IMR-90 (cell line): ENCODE data around the gene POU2F2. TPM values are rescaled to one million over a fixed set of nuclear protein-coding genes. Genes with fewer than 3 reads are reported as not detected.

Experiments
- ATAC-seq: fragments of 200-7000 bp; cut with Tn5 transposase; 2 replicates; pipeline ENCODE4 v1.9.1; 2020; ENCODE audit warnings: low read depth, mild to moderate bottlenecking, moderate library complexity
- BruUV-seq: library from RNA; stranded (reverse); fragments of 400-500 nt; replicated peaks from 2 replicates; lab custom pipeline; 2021; lab: Mats Ljungman, UMichigan
- CTCF ChIA-PET: fragments of 300-600 bp; formaldehyde crosslinking; extraction: SDS; loops from one replicate; lab custom pipeline; 2021; ENCODE audit warnings: antibody characterized with exemption; lab: Yijun Ruan, JAX
- POLR2A ChIA-PET: fragments of 300-600 bp; sonication (Branson Sonifier 250); formaldehyde crosslinking; loops from one replicate; lab custom pipeline; 2022; ENCODE audit warnings: antibody characterized with exemption; ENCODE audit not compliant: unreplicated experiment; lab: Charles Lee
- DNase-seq: peaks from one replicate; pipeline ENCODE4 v3.0.0; 2013
- H2AFZ ChIP-seq: replicated peaks from 2 replicates; pipeline ENCODE3; 2013; ENCODE audit warnings: low read length, mild to moderate bottlenecking; ENCODE audit not compliant: poor library complexity
- H2AK5ac ChIP-seq: 2 replicates; pipeline ENCODE4 v1.6.1; 2013; ENCODE audit warnings: low read depth, low read length, inconsistent platforms
- H2AK9ac ChIP-seq: replicated peaks from 2 replicates; pipeline ENCODE3; 2013; ENCODE audit warnings: mild to moderate bottlenecking, low read depth, low read length, moderate library complexity; ENCODE audit not compliant: poor library complexity
- H2BK120ac ChIP-seq: 2 replicates; pipeline ENCODE4 v1.6.1; 2013; ENCODE audit warnings: low read depth, low read length, inconsistent platforms
- H2BK15ac ChIP-seq: 3 replicates; pipeline ENCODE4 v1.6.1; 2013; ENCODE audit warnings: low read depth, low read length, inconsistent platforms
- H2BK20ac ChIP-seq: 2 replicates; pipeline ENCODE4 v1.6.1; 2013; ENCODE audit warnings: low read depth, mild to moderate bottlenecking, inconsistent platforms, low read length, moderate library complexity
- H2BK5ac ChIP-seq: 2 replicates; pipeline ENCODE4 v1.6.1; 2013; ENCODE audit warnings: mild to moderate bottlenecking, low read depth, low read length, inconsistent platforms; ENCODE audit not compliant: poor library complexity, severe bottlenecking
- H3K14ac ChIP-seq: replicated peaks from 2 replicates; pipeline ENCODE4 v1.6.1; 2013; ENCODE audit warnings: low read depth, low read length, inconsistent platforms
- H3K18ac ChIP-seq: 2 replicates; pipeline ENCODE4 v1.6.1; 2013; ENCODE audit warnings: low read depth, low read length, control low read depth
- H3K23ac ChIP-seq: 2 replicates; pipeline ENCODE4 v1.6.1; 2013; ENCODE audit warnings: low read depth, low read length, inconsistent platforms
- H3K27ac ChIP-seq: 2 replicates; pipeline ENCODE4 v1.5.1; 2013; ENCODE audit warnings: mild to moderate bottlenecking, control low read depth, low read length; ENCODE audit not compliant: insufficient read depth
- H3K27me3 ChIP-seq: 2 replicates; pipeline ENCODE4 v1.6.1; 2013; ENCODE audit warnings: low read length; ENCODE audit not compliant: control insufficient read depth, insufficient read depth
- H3K36me3 ChIP-seq: 2 replicates; pipeline ENCODE4 v1.6.1; 2013; ENCODE audit warnings: low read length, mixed read lengths; ENCODE audit not compliant: control insufficient read depth, insufficient read depth
- H3K4ac ChIP-seq: 2 replicates; pipeline ENCODE4 v1.6.1; 2013; ENCODE audit warnings: low read depth, low read length, inconsistent platforms
- H3K4me1 ChIP-seq: 2 replicates; pipeline ENCODE4 v1.6.1; 2013; ENCODE audit warnings: low read length, mixed read lengths; ENCODE audit not compliant: control insufficient read depth, insufficient read depth
- H3K4me2 ChIP-seq: 2 replicates; pipeline ENCODE4 v1.6.1; 2013; ENCODE audit warnings: low read depth, mild to moderate bottlenecking, control low read depth, low read length, moderate library complexity
- H3K4me3 ChIP-seq: 2 replicates; pipeline ENCODE4 v1.5.1; 2013; ENCODE audit warnings: low read depth, mild to moderate bottlenecking, control low read depth, low read length, moderate library complexity; ENCODE audit not compliant: insufficient read depth
- H3K56ac ChIP-seq: 2 replicates; pipeline ENCODE4 v1.6.1; 2013; ENCODE audit warnings: low read length, inconsistent platforms; ENCODE audit not compliant: insufficient read depth; ENCODE audit errors: extremely low read depth
- H3K79me1 ChIP-seq, 2 experiments: 2 replicates each; pipeline ENCODE4 v1.6.1; 2013; ENCODE audit warnings: low read length in 2 of 2, inconsistent platforms in 1 of 2, low read depth in 1 of 2
- H3K9ac ChIP-seq: 2 replicates; pipeline ENCODE4 v1.6.1; 2013; ENCODE audit warnings: low read depth, low read length, control low read depth
- H3K9me1 ChIP-seq: 2 replicates; pipeline ENCODE4 v1.6.1; 2013; ENCODE audit warnings: low read length, inconsistent platforms; ENCODE audit not compliant: insufficient read depth
- H3K9me3 ChIP-seq: 2 replicates; pipeline ENCODE4 v1.6.1; 2013; ENCODE audit warnings: low read length; ENCODE audit not compliant: control insufficient read depth, insufficient read depth
- H4K20me1 ChIP-seq: 2 replicates; pipeline ENCODE4 v1.6.1; 2013; ENCODE audit warnings: low read length, inconsistent platforms; ENCODE audit not compliant: insufficient read depth
- H4K5ac ChIP-seq: 2 replicates; pipeline ENCODE4 v1.6.1; 2013; ENCODE audit warnings: mild to moderate bottlenecking, low read depth, low read length, control low read depth
- H4K8ac ChIP-seq, 2 experiments: 2 replicates each; pipeline ENCODE4 v1.6.1; 2013; ENCODE audit warnings: low read depth in 2 of 2, low read length in 2 of 2, control low read depth in 1 of 2, inconsistent platforms in 1 of 2
- H4K91ac ChIP-seq: 2 replicates; pipeline ENCODE4 v1.6.1; 2013; ENCODE audit warnings: low read depth, low read length, inconsistent platforms; ENCODE audit not compliant: insufficient read depth
- BHLHE40 ChIP-seq: fragments of 150-350 bp; IDR thresholded peaks from 2 replicates; pipeline ENCODE4 v1.6.1; 2016; ENCODE audit warnings: mild to moderate bottlenecking, low read depth, low read length
- CEBPB ChIP-seq: IDR thresholded peaks from 2 replicates; pipeline ENCODE4 v1.6.1; 2012; ENCODE audit warnings: low read depth, low read length, improper control_type of control experiment
- CHD1 ChIP-seq: IDR thresholded peaks from 2 replicates; pipeline ENCODE4 v1.6.1; 2012; ENCODE audit warnings: low read depth, low read length, improper control_type of control experiment
- ELK1 ChIP-seq: fragments of 150-350 bp; IDR thresholded peaks from 2 replicates; pipeline ENCODE4 v1.6.1; 2016; ENCODE audit warnings: low read depth, mild to moderate bottlenecking, low read length, moderate library complexity, borderline replicate concordance
- FOS ChIP-seq: fragments of 150-350 bp; IDR thresholded peaks from 2 replicates; pipeline ENCODE4 v1.6.1; 2016; ENCODE audit warnings: low read depth, low read length
- MAFK ChIP-seq: IDR thresholded peaks from 2 replicates; pipeline ENCODE4 v1.6.1; 2012; ENCODE audit warnings: low read depth, low read length, improper control_type of control experiment
- MAZ ChIP-seq: IDR thresholded peaks from 2 replicates; pipeline ENCODE4 v1.6.1; 2012; ENCODE audit warnings: low read depth, mild to moderate bottlenecking, low read length, improper control_type of control experiment, moderate library complexity, borderline replicate concordance
- MXI1 ChIP-seq: IDR thresholded peaks from 2 replicates; pipeline ENCODE4 v1.6.1; 2012; ENCODE audit warnings: low read depth, mild to moderate bottlenecking, low read length, moderate library complexity, borderline replicate concordance
- NFE2L2 ChIP-seq: fragments of 150-350 bp; IDR thresholded peaks from 2 replicates; pipeline ENCODE4 v1.6.1; 2016; ENCODE audit warnings: low read depth, mild to moderate bottlenecking, low read length
- POLR2A ChIP-seq: IDR thresholded peaks from 2 replicates; pipeline ENCODE4 v1.6.1; 2012; ENCODE audit warnings: mild to moderate bottlenecking, low read depth, low read length
- RAD21 ChIP-seq: IDR thresholded peaks from 2 replicates; pipeline ENCODE4 v1.6.1; 2012; ENCODE audit warnings: low read length, improper control_type of control experiment
- RCOR1 ChIP-seq: IDR thresholded peaks from 2 replicates; pipeline ENCODE4 v1.6.1; 2012; ENCODE audit warnings: mild to moderate bottlenecking, low read length, improper control_type of control experiment; ENCODE audit not compliant: insufficient replicate concordance
- RFX5 ChIP-seq: IDR thresholded peaks from 2 replicates; pipeline ENCODE4 v1.8.0; 2012; ENCODE audit warnings: low read depth, mild to moderate bottlenecking, low read length, moderate library complexity
- SMC3 ChIP-seq: fragments of 150-350 bp; IDR thresholded peaks from 2 replicates; pipeline ENCODE4 v1.6.1; 2016; ENCODE audit warnings: low read depth, mild to moderate bottlenecking, antibody characterized with exemption, low read length, moderate library complexity
- WGBS, 2 experiments: methylation state at CpG; one replicate each; pipeline versions ENCODE4 v1.1.5 to v1.1.7; 2013; ENCODE audit warnings: missing lambda C conversion rate in 2 of 2; ENCODE audit not compliant: insufficient read length in 1 of 2; ENCODE audit errors: extremely low coverage in 2 of 2; 5-methylcytosine and 5-hydroxymethylcytosine counted together
- dilution Hi-C: fragments of 300-500 bp; cut with HindIII; formaldehyde crosslinking; loops from one replicate; pipeline ENCODE4 v1.14.3; 2018; ENCODE audit warnings: low sequenced_read_pairs; ENCODE audit not compliant: unreplicated experiment
- in situ Hi-C: fragments of 300-500 bp; cut with MboI; formaldehyde crosslinking; loops from 3 replicates; pipeline ENCODE4 v1.14.3; 2019; ENCODE audit warnings: low sequenced_read_pairs, inconsistent platforms, mixed read lengths
- intact Hi-C: fragments of 100-400 bp; cut with micrococcal nuclease; formaldehyde crosslinking; loops from 2 replicates; pipeline ENCODE4 v1.10.0; 2022
- polyA plus RNA-seq, 3 experiments: library from polyadenylated mRNA; depleted of rRNA; stranded (reverse); fragments of >200 nt; gene quantifications; 2 replicates each; pipeline ENCODE4 v1.2.3, GENCODE V29; 2012; ENCODE audit warnings: low replicate concordance in 1 of 3
- total RNA-seq: library from RNA; depleted of rRNA; stranded (reverse); fragments of >200 nt; gene quantifications from 2 replicates; pipeline ENCODE4 v1.2.3, GENCODE V29; 2012
- TF ChIP-seq, protein P1 (sequence below): conservative IDR thresholded peaks from 2 replicates; pipeline ENCODE4 v1.5.1; 2012; ENCODE audit warnings: mild to moderate bottlenecking, low read depth, low read length, improper control_type of control experiment
- TF ChIP-seq, protein P2 (sequence below): fragments of 150-350 bp; IDR thresholded peaks from 2 replicates; pipeline ENCODE4 v1.6.1; 2017; ENCODE audit warnings: mild to moderate bottlenecking, antibody characterized with exemption, low read length, low read depth

Gene POU2F2
- total and polyA plus RNA-seq, 2 of the 4 experiments (the other 2 are of a cell fraction), result 0.54 to 5.0 TPM

- dilution Hi-C loops, result no loop called here
- Histone ChIP-seq H3K4me2 (no peak overlapping the region), H2AK9ac (no peak overlapping the region), H3K23ac (no peak overlapping the region), H3K56ac (no peak overlapping the region), H3K4ac (no peak overlapping the region), H2BK5ac (no peak overlapping the region), H3K27me3 (peaks cover 65% of the 10 kb centered on the region), H3K4me3 (no peak overlapping the region), H3K14ac (no peak overlapping the region), H2AFZ (no peak overlapping the region), H4K20me1 (no peaks in the 10 kb centered on the region), H2AK5ac (no peak overlapping the region), H3K27ac (no peak overlapping the region), H3K9ac (no peak overlapping the region), H4K91ac (no peak overlapping the region), H3K36me3 (no peaks in the 10 kb centered on the region), H2BK15ac (no peak overlapping the region), H3K18ac (no peak overlapping the region), H3K79me1 (no peaks in the 10 kb centered on the region), H3K4me1 (no peaks in the 10 kb centered on the region), H3K9me1 (no peaks in the 10 kb centered on the region), H2BK120ac (no peak overlapping the region), H4K5ac (no peak overlapping the region), H4K8ac (no peak overlapping the region), H2BK20ac (no peak overlapping the region), H3K9me3 (no peaks in the 10 kb centered on the region)
- ATAC-seq, result no peak
- no peak for DNase-seq
- WGBS, 2 experiments, result no CpG with 5 or more reads among the region's 9 CpGs
- CTCF ChIA-PET, result no interaction called here
- intact Hi-C loops, result no loop called here
- in situ Hi-C loops, result no loop called here
- no TSS peak for BruUV-seq
- POLR2A ChIA-PET, result no interaction called here
- TF ChIP-seq MAFK, result no peak
- TF ChIP-seq NFE2L2, result no peak
- TF ChIP-seq, protein P1, sequence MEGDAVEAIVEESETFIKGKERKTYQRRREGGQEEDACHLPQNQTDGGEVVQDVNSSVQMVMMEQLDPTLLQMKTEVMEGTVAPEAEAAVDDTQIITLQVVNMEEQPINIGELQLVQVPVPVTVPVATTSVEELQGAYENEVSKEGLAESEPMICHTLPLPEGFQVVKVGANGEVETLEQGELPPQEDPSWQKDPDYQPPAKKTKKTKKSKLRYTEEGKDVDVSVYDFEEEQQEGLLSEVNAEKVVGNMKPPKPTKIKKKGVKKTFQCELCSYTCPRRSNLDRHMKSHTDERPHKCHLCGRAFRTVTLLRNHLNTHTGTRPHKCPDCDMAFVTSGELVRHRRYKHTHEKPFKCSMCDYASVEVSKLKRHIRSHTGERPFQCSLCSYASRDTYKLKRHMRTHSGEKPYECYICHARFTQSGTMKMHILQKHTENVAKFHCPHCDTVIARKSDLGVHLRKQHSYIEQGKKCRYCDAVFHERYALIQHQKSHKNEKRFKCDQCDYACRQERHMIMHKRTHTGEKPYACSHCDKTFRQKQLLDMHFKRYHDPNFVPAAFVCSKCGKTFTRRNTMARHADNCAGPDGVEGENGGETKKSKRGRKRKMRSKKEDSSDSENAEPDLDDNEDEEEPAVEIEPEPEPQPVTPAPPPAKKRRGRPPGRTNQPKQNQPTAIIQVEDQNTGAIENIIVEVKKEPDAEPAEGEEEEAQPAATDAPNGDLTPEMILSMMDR, result no peak
- TF ChIP-seq RCOR1, result no peak
- TF ChIP-seq CHD1, result no peak
- TF ChIP-seq POLR2A, result no peak
- no peak for TF ChIP-seq RFX5
- TF ChIP-seq RAD21, result no peak
- no peak for TF ChIP-seq MAZ
- no peak for TF ChIP-seq ELK1
- TF ChIP-seq BHLHE40, result no peak
- no peak for TF ChIP-seq FOS
- no peak for TF ChIP-seq CEBPB
- TF ChIP-seq, protein P2, sequence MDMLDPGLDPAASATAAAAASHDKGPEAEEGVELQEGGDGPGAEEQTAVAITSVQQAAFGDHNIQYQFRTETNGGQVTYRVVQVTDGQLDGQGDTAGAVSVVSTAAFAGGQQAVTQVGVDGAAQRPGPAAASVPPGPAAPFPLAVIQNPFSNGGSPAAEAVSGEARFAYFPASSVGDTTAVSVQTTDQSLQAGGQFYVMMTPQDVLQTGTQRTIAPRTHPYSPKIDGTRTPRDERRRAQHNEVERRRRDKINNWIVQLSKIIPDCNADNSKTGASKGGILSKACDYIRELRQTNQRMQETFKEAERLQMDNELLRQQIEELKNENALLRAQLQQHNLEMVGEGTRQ, result no peak
- no peak for TF ChIP-seq MXI1
- TF ChIP-seq SMC3, result no peak
Observed at GRCh38 chr19:42065511-42065910, 66.7 kb downstream of the POU2F2 start.
